Bronchial epithelial cell (primary cell): ENCODE data around the gene SCN8A. TPM values are rescaled to one million over a fixed set of nuclear protein-coding genes. Genes with fewer than 3 reads are reported as not detected.
A peak's percentile ranks its signal among the peaks of the same experiment; 100 is the strongest.

Source experiments
- DNase-seq: peaks from one replicate; pipeline ENCODE4 v3.0.0-alpha.2; 2010; ENCODE audit warnings: low read depth
- FAIRE-seq: peaks from 2 replicates; lab custom pipeline; 2011; peaks lifted over from hg19 to GRCh38; lab: Jason Lieb, UNC
- H3K27me3 ChIP-seq: 2 replicates; pipeline ENCODE4 v1.5.1; 2011; ENCODE audit warnings: low read length; ENCODE audit not compliant: control insufficient read depth, insufficient read depth
- H3K36me3 ChIP-seq: 2 replicates; pipeline ENCODE4 v1.5.1; 2011; ENCODE audit warnings: low read length; ENCODE audit not compliant: control insufficient read depth, insufficient read depth
- H3K4me3 ChIP-seq: 2 replicates; pipeline ENCODE4 v1.5.1; 2011; ENCODE audit warnings: mild to moderate bottlenecking, low read depth, low read length, control low read depth
- CTCF ChIP-seq: IDR thresholded peaks from 2 replicates; pipeline ENCODE4 v1.5.1; 2011; ENCODE audit warnings: mild to moderate bottlenecking, moderate library complexity, low read length, control low read depth, inconsistent platforms; ENCODE audit not compliant: insufficient read depth, severe bottlenecking
- total RNA-seq: library from RNA; depleted of rRNA; stranded (reverse); fragments of >200 nt; gene quantifications from 2 replicates; pipeline ENCODE4 v1.2.1, GENCODE V29; 2014

Gene SCN8A
- total RNA-seq, 1 donor from 2014 or later, result under 0.01 TPM

DNA sequence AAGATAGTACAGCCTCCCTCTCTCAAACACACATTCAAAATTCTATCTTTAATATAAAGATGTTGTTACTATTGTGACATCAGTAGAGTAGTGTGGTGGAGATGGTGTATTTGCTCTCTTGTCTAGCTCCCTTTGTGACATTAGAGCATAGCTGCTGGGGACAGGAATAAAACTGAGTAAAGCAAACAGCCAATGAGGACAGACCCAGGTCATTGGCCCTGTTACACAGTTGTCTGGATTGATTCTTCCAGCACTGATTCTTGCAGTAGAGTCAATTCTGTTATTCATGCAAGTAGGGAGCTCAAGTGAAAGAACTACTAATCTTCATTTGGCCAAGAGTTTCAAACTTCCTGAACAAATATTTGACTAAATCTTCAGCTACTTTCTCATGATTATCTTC lies 72.4 kb downstream of the SCN8A start:
- Histone ChIP-seq H3K4me3 (no peak overlapping the region), H3K36me3 (no peaks in the 10 kb centered on the region), H3K27me3 (no peaks in the 10 kb centered on the region)
- DNase-seq (no peak), FAIRE-seq (no peak)
- TF ChIP-seq CTCF, result no peak

DNA sequence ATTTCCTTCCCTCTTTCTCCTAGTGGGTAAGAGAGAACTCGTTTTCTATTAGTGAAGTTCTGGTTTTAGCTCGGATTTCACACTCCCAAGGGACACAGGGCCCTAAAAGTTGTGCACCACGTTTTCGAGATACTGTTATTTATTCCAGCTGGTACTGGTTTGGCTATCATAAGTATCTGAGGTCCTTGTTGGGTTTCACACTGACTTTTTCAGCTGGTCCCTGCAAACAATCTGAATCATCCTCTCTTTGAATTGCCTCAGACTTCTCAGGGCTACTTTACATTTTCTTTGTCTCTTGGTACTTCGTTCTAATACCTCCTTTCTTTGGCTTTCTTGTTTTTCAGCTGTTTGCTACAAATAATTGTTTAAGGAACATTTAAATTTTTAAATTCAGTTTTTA lies 75.7 kb downstream of the SCN8A start:
- no peak overlapping the region for H3K4me3 ChIP-seq
- TF ChIP-seq CTCF, result no peak
- H3K36me3 ChIP-seq, result no peaks in the 10 kb centered on the region
- FAIRE-seq, result no peak
- DNase-seq, result no peak
- H3K27me3 ChIP-seq, result no peaks in the 10 kb centered on the region

DNA sequence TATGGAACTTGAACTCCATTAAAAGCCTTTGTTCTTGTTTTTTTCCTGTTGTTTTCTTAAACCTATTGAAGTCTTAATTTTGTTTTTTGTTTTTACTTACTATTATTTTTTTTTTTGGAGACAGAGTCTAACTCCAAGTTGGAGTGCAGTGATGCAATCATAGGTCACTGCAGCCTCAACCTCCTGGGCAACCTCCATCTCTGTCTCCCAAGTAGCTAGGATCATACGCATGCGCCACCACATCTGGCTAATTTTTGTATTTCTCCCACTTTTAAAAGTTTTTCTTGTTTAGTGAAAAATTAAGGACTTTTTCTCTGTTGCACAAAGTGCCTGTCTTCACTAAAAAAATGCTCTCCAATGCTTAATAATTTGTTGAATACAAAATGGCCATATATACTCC lies 76.2 kb downstream of the SCN8A start:
- peaks cover 2% of the 10 kb centered on the region for H3K27me3 ChIP-seq
- no peaks in the 10 kb centered on the region for H3K36me3 ChIP-seq
- no peak overlapping the region for H3K4me3 ChIP-seq
- no peak for FAIRE-seq
- no peak for DNase-seq
- TF ChIP-seq CTCF, result no peak

DNA sequence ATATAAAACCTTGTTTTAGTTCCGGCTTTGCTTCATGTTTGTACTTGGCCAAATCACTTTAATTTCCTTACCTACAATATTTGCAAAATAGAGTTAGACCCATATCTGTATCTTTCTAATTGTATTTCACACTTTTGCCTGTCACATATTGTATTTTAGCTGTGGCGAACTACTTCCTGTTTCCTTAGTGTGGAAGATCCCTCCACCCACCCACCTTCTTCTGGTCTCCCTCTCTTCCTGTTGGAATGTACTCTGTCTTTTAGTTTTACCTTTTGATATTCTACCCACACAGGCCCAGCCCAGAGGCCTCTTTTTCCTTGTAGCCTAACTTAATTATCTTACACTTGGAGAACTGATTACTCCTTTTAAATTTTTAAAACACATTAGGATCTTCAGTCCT lies 78.2 kb downstream of the SCN8A start:
- TF ChIP-seq CTCF, result no peak
- no peak for FAIRE-seq
- H3K36me3 ChIP-seq, result no peaks in the 10 kb centered on the region
- H3K4me3 ChIP-seq, result no peak overlapping the region
- no peak for DNase-seq
- peaks cover 3% of the 10 kb centered on the region for H3K27me3 ChIP-seq

DNA sequence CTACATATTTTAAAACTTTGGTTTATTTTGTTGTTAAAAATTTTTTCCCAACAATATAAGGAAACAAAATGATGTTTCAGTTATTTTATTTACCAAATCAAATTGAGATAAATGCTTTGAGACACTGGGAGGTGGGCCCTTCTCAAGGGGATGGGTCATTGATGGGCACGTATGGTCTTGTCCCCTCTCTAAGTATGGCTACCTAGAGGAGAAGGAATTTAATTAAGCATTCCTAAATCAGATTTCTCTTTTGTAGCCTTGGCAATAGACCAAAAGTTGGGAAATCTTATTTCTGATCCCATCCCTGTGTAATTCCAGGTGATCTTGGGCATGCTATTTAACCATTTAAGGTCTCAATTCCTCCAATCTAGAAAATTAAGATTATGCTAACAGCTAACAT lies 79.0 kb downstream of the SCN8A start:
- Histone ChIP-seq H3K4me3 (no peak overlapping the region), H3K36me3 (no peaks in the 10 kb centered on the region), H3K27me3 (peaks cover 3% of the 10 kb centered on the region)
- no peak for FAIRE-seq
- DNase-seq, result peak; percentile 37
- TF ChIP-seq CTCF, result no peak

DNA sequence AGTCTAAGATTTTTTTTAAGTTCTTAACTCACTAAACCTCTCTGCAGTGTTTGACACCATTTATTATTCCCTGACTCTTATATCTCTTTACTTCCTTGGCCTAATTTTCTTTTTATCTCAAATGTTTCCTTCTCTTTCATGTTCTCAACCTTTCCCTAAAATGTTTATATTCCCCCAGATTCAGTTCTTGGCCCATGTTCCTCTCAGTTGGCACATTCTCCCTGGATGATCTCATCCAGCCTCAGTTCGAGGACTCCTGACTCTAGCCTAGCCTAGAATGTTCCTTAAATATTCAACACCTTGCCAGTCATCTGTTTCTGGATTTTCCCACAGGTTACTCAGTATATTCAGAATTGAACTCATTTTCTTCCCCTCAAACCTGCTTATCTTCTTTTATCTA lies 81.3 kb downstream of the SCN8A start:
- no peak for FAIRE-seq
- Histone ChIP-seq H3K27me3 (peaks cover 3% of the 10 kb centered on the region), H3K4me3 (no peak overlapping the region), H3K36me3 (no peaks in the 10 kb centered on the region)
- no peak for DNase-seq
- no peak for TF ChIP-seq CTCF
